Neural progenitor cell (in vitro differentiated cells): Measurements from ENCODE around the gene TBC1D2B.

Experiments used
- EZH2 ChIP-seq: fragments of 200-600 bp; sonication (generic); IDR thresholded peaks from 2 replicates; pipeline ENCODE4 v1.6.1; 2017; ENCODE audit warnings: antibody characterized with exemption, mild to moderate bottlenecking, moderate library complexity
- EZH2phosphoT487 ChIP-seq: fragments of 200-600 bp; sonication (generic); IDR thresholded peaks from 2 replicates; pipeline ENCODE4 v1.6.1; 2017; ENCODE audit warnings: antibody characterized with exemption
- TF ChIP-seq, protein P1 (sequence below): fragments of 200-600 bp; sonication (generic); IDR thresholded peaks from 2 replicates; pipeline ENCODE4 v1.5.1; 2017; ENCODE audit warnings: antibody characterized with exemption, mild to moderate bottlenecking

DNA sequence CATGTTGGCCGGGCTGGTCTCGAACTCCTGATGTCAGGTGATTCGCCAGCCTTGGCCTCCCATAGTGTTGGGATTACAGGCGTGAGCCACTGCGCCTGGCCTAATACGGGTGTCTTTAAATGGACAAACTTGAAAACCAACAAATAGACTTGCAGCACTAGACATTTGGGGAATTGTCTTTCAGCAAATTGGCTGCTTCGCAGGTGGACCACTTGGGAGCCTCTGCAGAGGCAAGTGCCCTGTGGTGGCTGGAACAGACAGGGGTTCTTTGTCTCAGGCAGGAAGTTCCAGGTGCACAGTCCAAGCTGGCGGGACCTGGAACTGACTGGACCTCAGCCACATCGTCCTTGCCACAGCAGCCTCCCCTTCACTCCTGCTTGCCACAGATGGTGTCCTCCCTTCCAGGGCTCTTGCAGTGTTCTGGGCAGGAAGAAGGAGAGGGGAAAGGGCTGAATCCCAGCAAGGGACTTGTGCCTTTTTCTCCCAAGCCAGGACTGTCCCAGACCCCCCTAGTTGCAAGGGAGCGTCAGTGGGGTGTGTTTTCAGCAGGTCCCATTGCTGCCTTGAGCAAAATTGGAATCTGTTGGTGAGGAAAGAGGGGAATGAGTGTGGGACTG is 94.3 kb downstream of the TBC1D2B start:
- TF ChIP-seq, protein P1, sequence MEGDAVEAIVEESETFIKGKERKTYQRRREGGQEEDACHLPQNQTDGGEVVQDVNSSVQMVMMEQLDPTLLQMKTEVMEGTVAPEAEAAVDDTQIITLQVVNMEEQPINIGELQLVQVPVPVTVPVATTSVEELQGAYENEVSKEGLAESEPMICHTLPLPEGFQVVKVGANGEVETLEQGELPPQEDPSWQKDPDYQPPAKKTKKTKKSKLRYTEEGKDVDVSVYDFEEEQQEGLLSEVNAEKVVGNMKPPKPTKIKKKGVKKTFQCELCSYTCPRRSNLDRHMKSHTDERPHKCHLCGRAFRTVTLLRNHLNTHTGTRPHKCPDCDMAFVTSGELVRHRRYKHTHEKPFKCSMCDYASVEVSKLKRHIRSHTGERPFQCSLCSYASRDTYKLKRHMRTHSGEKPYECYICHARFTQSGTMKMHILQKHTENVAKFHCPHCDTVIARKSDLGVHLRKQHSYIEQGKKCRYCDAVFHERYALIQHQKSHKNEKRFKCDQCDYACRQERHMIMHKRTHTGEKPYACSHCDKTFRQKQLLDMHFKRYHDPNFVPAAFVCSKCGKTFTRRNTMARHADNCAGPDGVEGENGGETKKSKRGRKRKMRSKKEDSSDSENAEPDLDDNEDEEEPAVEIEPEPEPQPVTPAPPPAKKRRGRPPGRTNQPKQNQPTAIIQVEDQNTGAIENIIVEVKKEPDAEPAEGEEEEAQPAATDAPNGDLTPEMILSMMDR: no peak
- TF ChIP-seq EZH2 (no peak), EZH2phosphoT487 (no peak)
